RPMI7951 (cell line): ENCODE data around the gene UGT1A10. TPM values are rescaled to one million over a fixed set of nuclear protein-coding genes. Genes with fewer than 3 reads are reported as not detected.
"Not testable (repeated sequence)": the region's sequence is repeated elsewhere in the genome, so short reads cannot be mapped to it uniquely, and the experiment has no call there.

Experiments used
- DNase-seq: peaks from one replicate; pipeline ENCODE4 v3.0.0-alpha.2; 2012; ENCODE audit warnings: low read depth
- total RNA-seq: library from RNA; depleted of rRNA; stranded (reverse); fragments of >200 nt; shearing (Covaris generic); gene quantifications from 2 replicates; pipeline ENCODE4 v1.2.3, GENCODE V29; 2014; rRNA removed

Gene UGT1A10
- 0.29 TPM in 1 of 2 replicates, not detected in the other for total RNA-seq

GRCh38 chr2:233636306-233636705, at the start of gene UGT1A10:
Gene UGT1A10, plus strand, starts transcription at chr2:233636448. Its CDS starts 75 bp downstream, at chr2:233636523.
- peak; percentile 8 for DNase-seq

- DNase-seq, result no peak
Measured at GRCh38 chr2:233588400-233588799, 47.8 kb upstream of the UGT1A10 start.

GRCh38 chr2:233592706-233593105, 43.5 kb upstream of the UGT1A10 start:
- DNase-seq, result not testable (repeated sequence)

- DNase-seq, result peak; percentile 63
Measured at GRCh38 chr2:233593201-233593600, 43.0 kb upstream of the UGT1A10 start.

GRCh38 chr2:233597522-233597921, 38.7 kb upstream of the UGT1A10 start:
- no peak for DNase-seq

- no peak for DNase-seq
Measured at GRCh38 chr2:233598952-233599351, 37.3 kb upstream of the UGT1A10 start.

GRCh38 chr2:233600386-233600785, 35.9 kb upstream of the UGT1A10 start:
- peak; percentile 37 for DNase-seq

- no peak for DNase-seq
Measured at GRCh38 chr2:233602076-233602475, 34.2 kb upstream of the UGT1A10 start.

- DNase-seq, result no peak
Measured at GRCh38 chr2:233603520-233603919, 32.7 kb upstream of the UGT1A10 start.

GRCh38 chr2:233604826-233605225, 31.4 kb upstream of the UGT1A10 start:
- DNase-seq, result no peak

- DNase-seq, result no peak
Measured at GRCh38 chr2:233605680-233606079, 30.6 kb upstream of the UGT1A10 start.

- DNase-seq, result no peak
Measured at GRCh38 chr2:233611284-233611683, 25.0 kb upstream of the UGT1A10 start.

- not testable (repeated sequence) for DNase-seq
Measured at GRCh38 chr2:233617476-233617875, 18.8 kb upstream of the UGT1A10 start, which contains the start of gene UGT1A8. Gene UGT1A8, plus strand, starts transcription at chr2:233617633. Its CDS starts 75 bp downstream, at chr2:233617708.

GRCh38 chr2:233620204-233620603, 16.0 kb upstream of the UGT1A10 start:
- DNase-seq, result no peak

- not testable (repeated sequence) for DNase-seq
Measured at GRCh38 chr2:233621863-233622262, 14.4 kb upstream of the UGT1A10 start.

GRCh38 chr2:233627331-233628025, 8.8 kb upstream of the UGT1A10 start:
- DNase-seq, result no peak

GRCh38 chr2:233638836-233639235, 2.6 kb downstream of the UGT1A10 start:
- no peak for DNase-seq

GRCh38 chr2:233639860-233640259, 3.6 kb downstream of the UGT1A10 start:
- DNase-seq, result no peak

- peak; percentile 19 for DNase-seq
Measured at GRCh38 chr2:233643128-233643527, 6.9 kb downstream of the UGT1A10 start.

GRCh38 chr2:233646033-233646432, 9.8 kb downstream of the UGT1A10 start:
- DNase-seq, result not testable (repeated sequence)

- DNase-seq, result no peak
Measured at GRCh38 chr2:233650981-233651380, 14.7 kb downstream of the UGT1A10 start.

GRCh38 chr2:233651430-233651829, 15.2 kb downstream of the UGT1A10 start:
- no peak for DNase-seq

- DNase-seq, result no peak
Measured at GRCh38 chr2:233654501-233654900, 18.3 kb downstream of the UGT1A10 start.

- DNase-seq, result no peak
Measured at GRCh38 chr2:233655043-233655442, 18.8 kb downstream of the UGT1A10 start.
